ENCODE measurements around the gene CRYZL1. TPM values are rescaled to one million over a fixed set of nuclear protein-coding genes. Genes with fewer than 3 reads are reported as not detected.
A peak's percentile ranks its signal among the peaks of the same experiment; 100 is the strongest.
"Not testable (repeated sequence)": the region's sequence is repeated elsewhere in the genome, so short reads cannot be mapped to it uniquely, and the experiment has no call there.

CRYZL1 gene
- total and polyA plus RNA-seq, 8 donors, result 8.5 to 23.0 (median 13.9) TPM

- no peak for ATAC-seq
- Histone ChIP-seq H3K27me3 (no peaks in the 10 kb centered on the region), H3K9me3 (no peaks in the 10 kb centered on the region), H3K4me3 (peak overlapping the region; percentile 84 to 90 (median 88)), H3K36me3 (no peaks in the 10 kb centered on the region), H3K27ac (peak overlapping the region in 3 of 4 donors; percentile 56 to 66 (median 63)), H3K4me1 (peaks cover 0 to 5% (median 5%) of the 10 kb centered on the region in 3 donors)
- FAIRE-seq, result no peak
- peak; percentile 13 to 72 (median 42) for DNase-seq
- WGBS, 2 donors, result 0% methylated on average over 42 to 78 of the region's 78 CpGs
- no peak for TF ChIP-seq CTCF (IDR thresholded peaks at IDR 0.05)
- intact Hi-C loops (cut with DNase I), result no loop called here
Observed at GRCh38 chr21:33642896-33643657, 1.5 kb upstream of the CRYZL1 start.

GRCh38 chr21:33642027-33642895 is 720 bp upstream of the CRYZL1 start, which contains the start of gene ITSN1:
Gene ITSN1, plus strand, starts transcription at chr21:33642501. Its CDS starts 76,328 bp downstream, at chr21:33718829.
- H3K4me3 ChIP-seq, result peak within 1 kb of the TSS; percentile 84 to 90 (median 88)
- WGBS, 2 donors, result 0 to 1% methylated on average over 55 to 71 of the region's 71 CpGs
- no peaks in the 10 kb centered on the region for H3K9me3 ChIP-seq
- intact Hi-C loops (cut with DNase I), result no loop called here
- DNase-seq (peak; percentile 99 to 100 (median 99)), ATAC-seq (peak; percentile 89 to 95 (median 90)), FAIRE-seq (no peak)
- TF ChIP-seq CTCF (IDR thresholded peaks at IDR 0.05), result no peak
- peak within 1 kb of the TSS; percentile 58 to 87 (median 76) for H3K27ac ChIP-seq
- H3K4me1 ChIP-seq, result peaks cover 0 to 5% (median 5%) of the 10 kb centered on the region in 3 donors
- no peaks in the 10 kb centered on the region for H3K27me3 ChIP-seq
- no peaks in the 10 kb centered on the region for H3K36me3 ChIP-seq

GRCh38 chr21:33640697-33641351 is 717 bp downstream of the CRYZL1 start:
- H3K27me3 ChIP-seq, result no peaks in the 10 kb centered on the region
- H3K4me3 ChIP-seq, result peak overlapping the region; percentile 38 to 90 (median 86)
- DNase-seq, result peak in 1 of 6 donors; percentile 25
- no peaks in the 10 kb centered on the region for H3K36me3 ChIP-seq
- 14% methylated on average over 18 of the region's 18 CpGs for WGBS, 2 donors
- H3K4me1 ChIP-seq, result peaks cover 0 to 5% (median 5%) of the 10 kb centered on the region in 3 donors
- intact Hi-C loops (cut with DNase I), result no loop called here
- TF ChIP-seq CTCF (IDR thresholded peaks at IDR 0.05), result no peak
- H3K9me3 ChIP-seq, result no peaks in the 10 kb centered on the region
- FAIRE-seq, result no peak
- H3K27ac ChIP-seq, result peak overlapping the region in 3 of 4 donors; percentile 73 to 87 (median 80)
- peak in 1 of 4 donors; percentile 1 for ATAC-seq

DNA sequence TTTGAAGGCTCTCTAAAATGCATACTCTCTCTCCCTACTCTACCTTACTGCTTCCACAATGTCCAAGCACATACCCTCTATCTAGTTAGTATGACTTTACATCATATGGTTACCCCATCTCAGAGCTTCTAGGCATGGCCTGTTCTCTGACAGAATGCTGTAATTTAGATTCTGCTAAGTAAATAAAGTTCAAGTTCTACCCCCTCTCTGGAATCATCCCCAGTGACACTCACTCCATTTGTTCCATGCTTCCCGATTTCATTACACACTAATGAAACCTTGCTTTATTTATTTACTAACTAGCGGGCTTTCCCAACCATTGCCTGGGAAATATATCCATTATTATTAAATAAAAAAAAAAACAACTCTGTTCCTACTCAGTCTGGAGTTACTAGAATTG is 7.3 kb downstream of the CRYZL1 start:
- Histone ChIP-seq H3K4me1 (no peaks in the 10 kb centered on the region), H3K4me3 (no peak overlapping the region), H3K36me3 (no peaks in the 10 kb centered on the region), H3K9me3 (no peaks in the 10 kb centered on the region), H3K27ac (no peak overlapping the region), H3K27me3 (no peaks in the 10 kb centered on the region)
- FAIRE-seq (no peak), ATAC-seq (no peak), DNase-seq (no peak)
- no peak for TF ChIP-seq CTCF (IDR thresholded peaks at IDR 0.05)
- WGBS, 2 donors, result 86 to 87% methylated on average over 2 of the region's 2 CpGs
- intact Hi-C loops (cut with DNase I), result no loop called here

GRCh38 chr21:33626151-33626550 is 15.4 kb downstream of the CRYZL1 start:
- WGBS, 2 donors, result 95 to 96% methylated on average over 7 of the region's 7 CpGs
- H3K4me1 ChIP-seq; H3K4me3 ChIP-seq; H3K27ac ChIP-seq; ATAC-seq; H3K9me3 ChIP-seq; intact Hi-C loops (cut with DNase I); FAIRE-seq; H3K36me3 ChIP-seq; H3K27me3 ChIP-seq; DNase-seq: not testable (repeated sequence)
